Measurements from ENCODE around the gene NXN. TPM values are rescaled to one million over a fixed set of nuclear protein-coding genes. Genes with fewer than 3 reads are reported as not detected.

Gene NXN
- total RNA-seq, 1 donor from 2014 or later = 53.1 TPM

- Mint-ChIP-seq H3K27me3 (no peaks in the 10 kb centered on the region), H3K9me3 (ENCODE audit: low read depth) (no peaks in the 10 kb centered on the region), H3K27ac (no peak overlapping the region), H3K36me3 (ENCODE audit: insufficient read depth) (no peaks in the 10 kb centered on the region), H3K4me3 (ENCODE audit: low read depth) (no peak overlapping the region), H3K4me1 (ENCODE audit: low read depth) (no peaks in the 10 kb centered on the region)
- no peak for TF ChIP-seq CTCF (IDR thresholded peaks at IDR 0.05; ENCODE audit: unreplicated experiment)
- DNase-seq (ENCODE audit: low spot score, unreplicated experiment) = no peak
Measured at GRCh38 chr17:852349-852748, 127.2 kb downstream of the NXN start.

GRCh38 chr17:851924-852323 is 127.7 kb downstream of the NXN start:
- Mint-ChIP-seq H3K4me1 (ENCODE audit: low read depth) (no peaks in the 10 kb centered on the region), H3K36me3 (ENCODE audit: insufficient read depth) (no peaks in the 10 kb centered on the region), H3K27me3 (no peaks in the 10 kb centered on the region), H3K4me3 (ENCODE audit: low read depth) (no peak overlapping the region), H3K9me3 (ENCODE audit: low read depth) (no peaks in the 10 kb centered on the region), H3K27ac (no peak overlapping the region)
- TF ChIP-seq CTCF (IDR thresholded peaks at IDR 0.05; ENCODE audit: unreplicated experiment) = no peak
- no peak for DNase-seq (ENCODE audit: low spot score, unreplicated experiment)

GRCh38 chr17:850851-851763 is 128.5 kb downstream of the NXN start:
- peak overlapping the region; percentile 33 for H3K27ac Mint-ChIP-seq
- peaks cover 5% of the 10 kb centered on the region for H3K4me1 Mint-ChIP-seq (ENCODE audit: low read depth)
- H3K9me3 Mint-ChIP-seq (ENCODE audit: low read depth) = no peaks in the 10 kb centered on the region
- DNase-seq (ENCODE audit: low spot score, unreplicated experiment) = no peak
- no peaks in the 10 kb centered on the region for H3K27me3 Mint-ChIP-seq
- no peaks in the 10 kb centered on the region for H3K36me3 Mint-ChIP-seq (ENCODE audit: insufficient read depth)
- no peak overlapping the region for H3K4me3 Mint-ChIP-seq (ENCODE audit: low read depth)
- no peak for TF ChIP-seq CTCF (IDR thresholded peaks at IDR 0.05; ENCODE audit: unreplicated experiment)

GRCh38 chr17:850086-850850 is 129.3 kb downstream of the NXN start:
- H3K4me1 Mint-ChIP-seq (ENCODE audit: low read depth) = peaks cover 5% of the 10 kb centered on the region
- peaks cover 1% of the 10 kb centered on the region for H3K36me3 Mint-ChIP-seq (ENCODE audit: insufficient read depth)
- TF ChIP-seq CTCF (IDR thresholded peaks at IDR 0.05; ENCODE audit: unreplicated experiment) = no peak
- H3K27ac Mint-ChIP-seq = no peak overlapping the region
- DNase-seq (ENCODE audit: low spot score, unreplicated experiment) = no peak
- no peaks in the 10 kb centered on the region for H3K9me3 Mint-ChIP-seq (ENCODE audit: low read depth)
- no peak overlapping the region for H3K4me3 Mint-ChIP-seq (ENCODE audit: low read depth)
- H3K27me3 Mint-ChIP-seq = no peaks in the 10 kb centered on the region

DNA sequence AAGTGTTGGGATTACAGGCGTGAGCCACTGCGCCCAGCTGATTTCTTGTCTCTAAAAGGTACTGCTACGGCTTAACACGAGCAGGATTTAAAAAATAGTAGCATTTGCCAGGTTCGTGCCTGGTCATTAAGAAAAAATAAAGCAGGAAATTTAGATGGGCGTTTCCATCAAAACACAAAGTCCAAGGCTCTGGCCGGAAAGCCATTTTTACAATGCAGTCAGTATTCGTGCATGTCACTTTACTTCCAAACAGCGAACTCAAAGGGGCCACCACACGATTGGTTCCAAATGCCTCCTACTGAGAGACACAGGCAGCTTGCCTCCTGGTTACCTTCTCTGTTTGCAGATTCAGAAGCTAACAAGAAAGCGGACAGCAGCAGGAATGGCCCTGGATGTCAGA is 131.2 kb downstream of the NXN start:
- Mint-ChIP-seq H3K36me3 (ENCODE audit: insufficient read depth) (peaks cover 1% of the 10 kb centered on the region), H3K4me3 (ENCODE audit: low read depth) (no peak overlapping the region), H3K9me3 (ENCODE audit: low read depth) (no peaks in the 10 kb centered on the region), H3K4me1 (ENCODE audit: low read depth) (peaks cover 5% of the 10 kb centered on the region), H3K27me3 (no peaks in the 10 kb centered on the region), H3K27ac (no peak overlapping the region)
- DNase-seq (ENCODE audit: low spot score, unreplicated experiment) = no peak
- no peak for TF ChIP-seq CTCF (IDR thresholded peaks at IDR 0.05; ENCODE audit: unreplicated experiment)

Measured in progenitor cell of endocrine pancreas (in vitro differentiated cells).